Right kidney (tissue), 1 donor: ENCODE measurements around the gene ARID2.

ENCODE experiments used
- DNase-seq: peaks from one replicate; pipeline ENCODE4 v3.0.0-alpha.2; 2016

Gene ARID2

GRCh38 chr12:45938566-45938965 is 209.1 kb downstream of the ARID2 start:
- no peak for DNase-seq

- DNase-seq = no peak
These were observed 210.3 kb downstream of the ARID2 start for GRCh38 chr12:45939759-45940158.

- no peak for DNase-seq
These were observed 215.3 kb downstream of the ARID2 start for GRCh38 chr12:45944771-45945170.

GRCh38 chr12:45946435-45946834 is 216.9 kb downstream of the ARID2 start:
- DNase-seq = no peak

GRCh38 chr12:45948546-45948945 is 219.0 kb downstream of the ARID2 start:
- DNase-seq = no peak
